Stomach smooth muscle (tissue), 2 donors: Measurements from ENCODE around the gene PLEKHJ1.
A peak's percentile ranks its signal among the peaks of the same experiment; 100 is the strongest.

Experiments
- H3K27ac ChIP-seq: one replicate; pipeline ENCODE4 v1.7.0; 2013; ENCODE audit warnings: mild to moderate bottlenecking, low read length, inconsistent platforms
- H3K27me3 ChIP-seq, 2 donors: one replicate each; pipeline ENCODE4 v1.7.0; 2013; ENCODE audit warnings: low read length in 2 of 2; ENCODE audit not compliant: insufficient read depth in 2 of 2, control insufficient read depth in 1 of 2
- H3K36me3 ChIP-seq, 2 donors: one replicate each; pipeline ENCODE4 v1.7.0; 2013; ENCODE audit warnings: low read length in 2 of 2; ENCODE audit not compliant: control insufficient read depth in 2 of 2, insufficient read depth in 2 of 2
- H3K4me1 ChIP-seq: one replicate; pipeline ENCODE4 v1.7.0; 2013; ENCODE audit warnings: low read length; ENCODE audit not compliant: control insufficient read depth, insufficient read depth
- H3K4me3 ChIP-seq, 2 donors: one replicate each; pipeline ENCODE4 v1.7.0; 2013; ENCODE audit warnings: low read length in 2 of 2
- H3K9ac ChIP-seq, 2 donors: one replicate each; pipeline ENCODE4 v1.7.0; 2013; ENCODE audit warnings: low read length in 2 of 2, mild to moderate bottlenecking in 1 of 2
- H3K9me3 ChIP-seq, 2 donors: one replicate each; pipeline ENCODE4 v1.7.0; 2013; ENCODE audit warnings: low read length in 2 of 2; ENCODE audit not compliant: control insufficient read depth in 2 of 2
- donor health status: healthy.
- donor health status: Pancreatic carcinoma.

PLEKHJ1 gene

DNA sequence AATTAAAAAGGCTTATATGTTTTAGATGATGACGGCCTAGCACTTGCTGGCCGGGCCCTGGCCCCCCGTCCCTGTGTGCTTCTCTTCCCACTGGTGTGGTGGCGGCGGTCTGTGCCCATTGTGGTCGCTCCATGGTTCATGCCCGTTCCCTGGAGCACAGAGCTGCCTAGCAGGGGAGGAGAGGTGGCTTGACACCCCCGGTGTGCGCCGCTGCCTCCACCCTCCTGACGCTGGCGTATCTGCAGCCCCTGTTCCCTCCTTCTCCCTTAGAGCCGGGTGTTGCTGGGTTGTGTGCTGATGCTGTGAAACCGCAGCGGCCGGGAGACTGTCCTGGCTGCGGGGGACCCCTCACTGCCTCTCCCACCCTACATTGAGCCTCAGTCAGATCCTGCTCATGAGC lies 43.3 kb downstream of the PLEKHJ1 start:
- Histone ChIP-seq H3K4me1 (peaks cover 7% of the 10 kb centered on the region), H3K36me3 (peaks cover 27 to 30% of the 10 kb centered on the region in 2 donors), H3K4me3 (no peak overlapping the region), H3K9ac (no peak overlapping the region), H3K27ac (no peak overlapping the region), H3K27me3 (no peaks in the 10 kb centered on the region), H3K9me3 (no peaks in the 10 kb centered on the region)

- Histone ChIP-seq H3K27ac (no peak overlapping the region), H3K4me3 (no peak overlapping the region), H3K27me3 (no peaks in the 10 kb centered on the region), H3K4me1 (peaks cover 18% of the 10 kb centered on the region), H3K9ac (no peak overlapping the region), H3K9me3 (no peaks in the 10 kb centered on the region), H3K36me3 (peaks cover 25 to 28% of the 10 kb centered on the region in 2 donors)
Observed at GRCh38 chr19:2191456-2192310, 44.4 kb downstream of the PLEKHJ1 start.

DNA sequence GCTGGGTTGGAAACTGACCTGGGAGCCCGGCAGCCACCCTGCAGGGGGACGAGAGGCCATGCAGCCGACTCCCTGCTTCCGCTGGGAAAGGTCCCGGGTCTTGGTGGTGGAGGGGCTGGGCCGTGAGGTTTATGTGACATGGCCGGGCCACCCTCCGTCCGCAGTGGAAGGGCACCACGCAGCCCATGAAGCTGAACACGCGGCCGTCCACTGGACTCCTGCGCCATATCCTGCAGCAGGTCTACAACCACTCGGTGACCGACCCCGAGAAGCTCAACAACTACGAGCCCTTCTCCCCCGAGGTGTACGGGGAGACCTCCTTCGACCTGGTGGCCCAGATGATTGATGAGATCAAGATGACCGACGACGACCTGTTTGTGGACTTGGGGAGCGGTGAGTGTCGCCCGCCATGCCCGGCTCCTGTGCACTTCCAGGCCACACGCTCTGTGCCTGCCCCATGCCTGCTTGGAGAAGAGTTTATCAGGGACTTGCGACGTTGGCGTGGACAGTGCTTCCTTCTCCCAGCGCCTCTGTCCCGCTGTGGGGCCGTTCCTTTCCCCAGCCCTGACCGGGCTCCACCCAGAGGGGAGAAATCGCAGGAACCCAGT lies 45.2 kb downstream of the PLEKHJ1 start:
- no peaks in the 10 kb centered on the region for H3K27me3 ChIP-seq
- H3K27ac ChIP-seq = no peak overlapping the region
- H3K4me1 ChIP-seq = peaks cover 25% of the 10 kb centered on the region
- H3K36me3 ChIP-seq = peaks cover 22 to 25% of the 10 kb centered on the region in 2 donors
- no peaks in the 10 kb centered on the region for H3K9me3 ChIP-seq
- no peak overlapping the region for H3K9ac ChIP-seq
- H3K4me3 ChIP-seq = no peak overlapping the region

DNA sequence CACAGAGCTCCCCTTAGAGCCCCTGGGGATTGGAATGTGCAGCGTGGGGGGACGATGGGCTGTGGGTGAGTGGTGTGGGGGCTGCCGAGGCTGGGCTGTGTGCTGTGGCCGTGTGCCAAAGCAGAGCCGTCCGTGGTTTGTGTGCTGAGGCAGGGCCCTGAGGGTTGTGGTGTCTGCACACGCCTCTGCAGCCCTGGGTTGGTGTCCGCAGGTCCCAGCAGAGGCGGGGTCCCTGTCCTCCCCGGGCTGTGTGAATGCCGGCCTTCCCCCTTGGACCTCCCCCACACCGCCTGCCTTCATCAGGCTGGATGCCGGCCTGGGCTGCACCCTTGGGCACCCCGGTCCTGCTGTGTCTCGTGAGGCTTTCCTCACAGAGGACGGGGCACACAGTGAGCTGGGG lies 46.2 kb downstream of the PLEKHJ1 start:
- Histone ChIP-seq H3K27ac (no peak overlapping the region), H3K4me1 (peaks cover 36% of the 10 kb centered on the region), H3K27me3 (no peaks in the 10 kb centered on the region), H3K9ac (no peak overlapping the region), H3K36me3 (peaks cover 14 to 24% of the 10 kb centered on the region in 2 donors), H3K9me3 (no peaks in the 10 kb centered on the region), H3K4me3 (no peak overlapping the region)

DNA sequence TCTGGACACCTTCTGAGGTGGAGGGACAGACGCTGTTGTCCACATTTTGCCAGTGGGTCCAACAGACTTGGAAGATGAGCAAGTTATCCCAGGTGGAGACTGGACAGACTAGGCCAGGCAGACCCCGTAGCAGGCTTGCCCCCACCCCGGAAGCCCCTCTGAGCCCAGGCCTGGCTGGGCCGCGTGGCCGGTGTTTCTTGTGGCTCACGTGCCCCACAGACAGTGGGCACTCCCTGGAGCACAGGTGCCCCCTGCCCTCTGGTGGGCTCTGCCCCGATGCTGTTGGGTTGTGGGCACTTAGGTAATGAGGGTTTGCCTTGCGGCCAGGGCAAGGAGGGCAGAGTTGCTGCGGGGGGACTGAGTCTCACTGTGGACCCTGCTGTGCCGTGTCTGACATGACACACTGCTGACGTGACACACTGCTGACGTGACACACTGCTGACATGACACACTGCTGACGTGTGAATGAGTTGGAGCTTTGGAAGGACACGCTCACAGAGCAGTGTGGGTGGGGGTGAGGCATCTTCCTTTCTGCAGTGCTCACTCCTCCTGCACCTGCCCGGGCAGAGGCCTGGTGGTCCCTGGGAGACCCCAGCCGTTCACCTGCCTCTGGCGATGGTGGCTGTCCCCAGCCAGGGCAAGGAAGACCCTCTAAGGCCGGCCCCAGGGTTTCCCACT lies 47.3 kb downstream of the PLEKHJ1 start:
- no peak overlapping the region for H3K4me3 ChIP-seq
- H3K9me3 ChIP-seq = no peaks in the 10 kb centered on the region
- no peak overlapping the region for H3K9ac ChIP-seq
- peaks cover 14 to 20% of the 10 kb centered on the region in 2 donors for H3K36me3 ChIP-seq
- H3K27me3 ChIP-seq = no peaks in the 10 kb centered on the region
- H3K4me1 ChIP-seq = peaks cover 43% of the 10 kb centered on the region
- no peak overlapping the region for H3K27ac ChIP-seq

GRCh38 chr19:2187159-2187558 lies 49.0 kb downstream of the PLEKHJ1 start:
- Histone ChIP-seq H3K4me1 (peaks cover 55% of the 10 kb centered on the region), H3K4me3 (peak overlapping the region; percentile 7 to 59), H3K9ac (peak overlapping the region in 1 of 2 donors; percentile 13), H3K27ac (peak overlapping the region; percentile 64), H3K27me3 (no peaks in the 10 kb centered on the region), H3K9me3 (no peaks in the 10 kb centered on the region), H3K36me3 (peaks cover 11 to 14% of the 10 kb centered on the region in 2 donors)

- Histone ChIP-seq H3K4me3 (peak overlapping the region; percentile 20 to 59), H3K4me1 (peaks cover 62% of the 10 kb centered on the region), H3K9ac (peak overlapping the region in 1 of 2 donors; percentile 47), H3K27me3 (no peaks in the 10 kb centered on the region), H3K36me3 (peaks cover 4 to 12% of the 10 kb centered on the region in 2 donors), H3K9me3 (no peaks in the 10 kb centered on the region), H3K27ac (peak overlapping the region; percentile 64)
Observed at GRCh38 chr19:2186071-2186846, 49.9 kb downstream of the PLEKHJ1 start.

- peaks cover 68% of the 10 kb centered on the region for H3K4me1 ChIP-seq
- peaks cover 6 to 9% of the 10 kb centered on the region in 2 donors for H3K36me3 ChIP-seq
- peak overlapping the region in 1 of 2 donors; percentile 59 for H3K4me3 ChIP-seq
- H3K9ac ChIP-seq = no peak overlapping the region
- peak overlapping the region; percentile 64 for H3K27ac ChIP-seq
- H3K27me3 ChIP-seq = no peaks in the 10 kb centered on the region
- no peaks in the 10 kb centered on the region for H3K9me3 ChIP-seq
Observed at GRCh38 chr19:2185734-2186070, 50.4 kb downstream of the PLEKHJ1 start.

DNA sequence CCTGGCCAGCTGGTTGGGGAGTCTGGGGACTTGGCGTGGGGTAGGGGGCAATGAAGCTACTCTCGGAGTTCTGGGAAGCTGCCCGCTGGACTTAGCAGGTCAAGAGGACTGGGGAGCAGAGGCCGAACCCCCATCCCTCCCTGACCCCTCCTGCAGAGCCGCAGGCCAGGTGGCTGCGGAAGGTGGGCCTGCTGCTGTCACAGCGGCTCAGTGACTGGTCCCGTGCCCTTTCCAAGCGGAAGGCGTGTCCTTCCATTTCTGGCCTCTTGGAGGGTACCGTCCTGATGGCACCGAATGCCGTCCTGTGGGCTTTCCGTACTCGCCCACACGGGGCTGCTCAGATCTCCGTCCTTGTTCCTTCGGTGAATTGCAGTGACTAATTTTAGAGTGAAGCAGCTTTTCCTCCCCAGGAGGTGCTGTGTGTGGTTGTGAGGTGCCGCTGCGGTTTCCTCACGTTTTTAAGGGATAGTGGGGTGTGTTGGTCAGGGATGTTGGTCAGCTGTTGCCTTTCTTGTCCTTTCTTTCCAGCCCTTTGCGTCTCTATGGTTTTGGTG lies 51.6 kb downstream of the PLEKHJ1 start:
- peaks cover 6% of the 10 kb centered on the region in 2 donors for H3K36me3 ChIP-seq
- H3K4me1 ChIP-seq = peaks cover 68% of the 10 kb centered on the region

More for the DNA sequence above, 51.6 kb downstream of the PLEKHJ1 start:
- Histone ChIP-seq H3K9ac (no peak overlapping the region), H3K9me3 (no peaks in the 10 kb centered on the region), H3K4me3 (no peak overlapping the region), H3K27me3 (no peaks in the 10 kb centered on the region), H3K27ac (no peak overlapping the region)
